Right kidney (tissue), 1 donor: ENCODE data around the gene NUDT8.
"Not testable (repeated sequence)": the region's sequence is repeated elsewhere in the genome, so short reads cannot be mapped to it uniquely, and the experiment has no call there.

ENCODE experiments used
- DNase-seq: peaks from one replicate; pipeline ENCODE4 v3.0.0-alpha.2; 2016

The NUDT8 gene

GRCh38 chr11:67628710-67629385 lies 889 bp downstream of the NUDT8 start:
- DNase-seq: no peak

- DNase-seq: no peak
Measured at GRCh38 chr11:67627812-67628624, 1.7 kb downstream of the NUDT8 start.

GRCh38 chr11:67627441-67627811 lies 2.3 kb downstream of the NUDT8 start:
- DNase-seq: no peak

GRCh38 chr11:67626970-67627369 lies 2.8 kb downstream of the NUDT8 start:
- no peak for DNase-seq

- not testable (repeated sequence) for DNase-seq
Measured at GRCh38 chr11:67626131-67626833, 3.5 kb downstream of the NUDT8 start.

- DNase-seq: not testable (repeated sequence)
Measured at GRCh38 chr11:67623795-67624194, 5.9 kb downstream of the NUDT8 start.

- not testable (repeated sequence) for DNase-seq
Measured at GRCh38 chr11:67622905-67623304, 6.8 kb downstream of the NUDT8 start.

- not testable (repeated sequence) for DNase-seq
Measured at GRCh38 chr11:67621928-67622327, 7.8 kb downstream of the NUDT8 start.

- DNase-seq: not testable (repeated sequence)
Measured at GRCh38 chr11:67620621-67621020, 9.1 kb downstream of the NUDT8 start.

GRCh38 chr11:67619683-67620618 lies 9.8 kb downstream of the NUDT8 start:
- DNase-seq: not testable (repeated sequence)

- not testable (repeated sequence) for DNase-seq
Measured at GRCh38 chr11:67618901-67619659, 10.7 kb downstream of the NUDT8 start.

GRCh38 chr11:67617243-67617953 lies 12.3 kb downstream of the NUDT8 start:
- DNase-seq: no peak

- no peak for DNase-seq
Measured at GRCh38 chr11:67616431-67617242, 13.1 kb downstream of the NUDT8 start.

- no peak for DNase-seq
Measured at GRCh38 chr11:67615728-67616430, 13.9 kb downstream of the NUDT8 start.

GRCh38 chr11:67614730-67615714 lies 14.7 kb downstream of the NUDT8 start:
- DNase-seq: no peak

GRCh38 chr11:67613960-67614715 lies 15.6 kb downstream of the NUDT8 start:
- peak; percentile 59 for DNase-seq
